Stimulated activated naive CD8-positive, alpha-beta T cell treated with anti-CD3 and anti-CD28 coated beads, Interleukin-15, Interleukin-2, amounts not matched to agents 100 ng/mL and 50 ng/mL, for 24 hours (primary cell): ENCODE results near the gene LYZL1.
"Not testable (repeated sequence)": the region's sequence is repeated elsewhere in the genome, so short reads cannot be mapped to it uniquely, and the experiment has no call there.

Source experiments
- H3K27ac Mint-ChIP-seq: one replicate; pipeline ENCODE4 v1.8.0; 2021; ENCODE audit warnings: mild to moderate bottlenecking, mixed read lengths
- H3K27me3 Mint-ChIP-seq: one replicate; pipeline ENCODE4 v1.8.0; 2021; ENCODE audit warnings: mixed read lengths
- H3K36me3 Mint-ChIP-seq: one replicate; pipeline ENCODE4 v1.8.0; 2021; ENCODE audit warnings: low read depth, mixed read lengths
- H3K4me1 Mint-ChIP-seq: one replicate; pipeline ENCODE4 v1.8.0; 2021; ENCODE audit warnings: low read depth, mixed read lengths
- H3K4me3 Mint-ChIP-seq: one replicate; pipeline ENCODE4 v1.8.0; 2021; ENCODE audit warnings: mild to moderate bottlenecking, mixed read lengths
- H3K9me3 Mint-ChIP-seq: one replicate; pipeline ENCODE4 v1.8.0; 2021; ENCODE audit warnings: mixed read lengths

The LYZL1 gene

DNA sequence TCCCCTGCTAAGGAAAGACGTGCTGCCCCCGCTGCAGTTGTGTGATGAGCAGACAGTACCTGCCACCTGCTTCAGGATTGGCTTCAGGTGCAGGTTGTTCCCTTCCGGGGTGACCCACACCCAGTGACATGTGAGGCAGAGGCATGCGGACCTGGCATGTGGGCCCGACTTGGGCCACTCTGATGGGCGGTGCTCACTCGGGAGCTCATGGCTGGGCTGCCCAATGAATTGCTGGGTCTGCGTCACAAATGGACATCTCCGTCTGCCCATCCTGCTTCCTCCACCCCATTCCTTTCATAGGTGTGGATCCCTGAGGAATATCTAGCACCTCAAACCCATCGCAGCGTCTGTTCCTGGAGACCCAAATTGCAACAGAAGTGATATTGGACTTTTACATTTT lies 19.3 kb downstream of the LYZL1 start:
- H3K27ac Mint-ChIP-seq, H3K36me3 Mint-ChIP-seq, H3K9me3 Mint-ChIP-seq, H3K4me1 Mint-ChIP-seq, H3K4me3 Mint-ChIP-seq: not testable (repeated sequence)
- peaks cover 23% of the 10 kb centered on the region for H3K27me3 Mint-ChIP-seq

DNA sequence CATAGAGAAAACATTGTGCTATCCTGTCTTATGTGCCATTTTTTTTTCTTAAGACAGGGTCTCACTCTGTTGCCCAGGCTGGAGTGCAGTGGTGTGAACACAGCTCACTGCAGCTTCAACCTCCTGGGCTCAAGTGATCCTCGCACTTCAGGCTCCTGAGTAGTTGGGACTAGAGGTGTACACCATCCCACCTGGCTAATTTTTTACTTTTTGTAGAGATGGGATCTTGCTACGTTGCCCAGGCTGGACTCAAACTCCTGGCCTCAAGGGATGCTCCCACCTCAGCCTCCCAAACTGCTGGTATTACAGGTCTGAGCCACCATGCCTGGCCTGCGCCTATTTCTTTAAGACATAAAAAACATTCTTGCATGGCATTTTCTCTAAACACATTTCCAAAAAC lies 20.6 kb downstream of the LYZL1 start:
- Mint-ChIP-seq H3K36me3 (no peaks in the 10 kb centered on the region), H3K4me3 (no peak overlapping the region), H3K27ac (no peak overlapping the region), H3K4me1 (no peaks in the 10 kb centered on the region), H3K27me3 (peaks cover 19% of the 10 kb centered on the region), H3K9me3 (no peaks in the 10 kb centered on the region)

DNA sequence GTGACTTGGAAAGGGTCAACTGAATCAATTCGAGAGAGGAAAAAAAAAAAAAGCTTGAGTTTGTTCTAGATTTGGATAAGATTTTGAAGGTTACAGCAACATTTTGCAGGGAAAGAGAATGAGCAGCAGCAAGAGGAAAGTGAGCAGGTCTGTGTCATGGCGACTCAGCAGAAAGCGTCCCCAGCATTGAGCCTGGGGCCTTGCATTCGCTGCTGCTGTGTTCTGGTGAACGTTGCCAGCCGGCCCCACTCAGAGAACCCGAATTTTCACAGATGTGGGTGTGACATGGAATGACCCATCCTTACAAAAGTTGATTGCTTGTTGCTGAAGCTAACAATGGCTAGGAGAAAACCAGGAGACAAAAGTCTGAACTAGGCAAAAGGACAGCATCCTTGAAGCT lies 21.6 kb downstream of the LYZL1 start:
- H3K27me3 Mint-ChIP-seq: peaks cover 16% of the 10 kb centered on the region
- H3K4me3 Mint-ChIP-seq, H3K36me3 Mint-ChIP-seq, H3K4me1 Mint-ChIP-seq, H3K27ac Mint-ChIP-seq, H3K9me3 Mint-ChIP-seq: not testable (repeated sequence)

DNA sequence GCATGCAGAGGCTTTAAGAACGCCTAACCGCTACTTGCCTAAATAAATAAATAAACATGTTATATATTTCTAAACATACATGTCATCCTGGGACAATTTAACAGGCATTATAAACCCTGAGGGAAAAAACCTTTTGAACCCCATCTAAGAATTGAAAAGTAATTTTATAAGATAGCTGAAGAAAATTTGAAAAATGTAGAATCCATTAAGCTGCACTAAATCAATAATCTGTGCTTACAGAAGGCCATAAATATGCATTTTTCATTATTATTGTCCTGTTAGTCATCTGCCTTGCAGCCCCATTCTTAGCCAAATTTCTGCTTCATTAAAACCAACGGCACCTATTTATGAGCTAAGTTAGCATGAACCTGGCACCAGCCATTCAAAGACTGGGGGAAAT lies 24.2 kb downstream of the LYZL1 start:
- H3K4me3 Mint-ChIP-seq: no peak overlapping the region
- no peaks in the 10 kb centered on the region for H3K9me3 Mint-ChIP-seq
- H3K36me3 Mint-ChIP-seq: no peaks in the 10 kb centered on the region
- peaks cover 2% of the 10 kb centered on the region for H3K4me1 Mint-ChIP-seq
- no peak overlapping the region for H3K27ac Mint-ChIP-seq
- peaks cover 16% of the 10 kb centered on the region for H3K27me3 Mint-ChIP-seq

DNA sequence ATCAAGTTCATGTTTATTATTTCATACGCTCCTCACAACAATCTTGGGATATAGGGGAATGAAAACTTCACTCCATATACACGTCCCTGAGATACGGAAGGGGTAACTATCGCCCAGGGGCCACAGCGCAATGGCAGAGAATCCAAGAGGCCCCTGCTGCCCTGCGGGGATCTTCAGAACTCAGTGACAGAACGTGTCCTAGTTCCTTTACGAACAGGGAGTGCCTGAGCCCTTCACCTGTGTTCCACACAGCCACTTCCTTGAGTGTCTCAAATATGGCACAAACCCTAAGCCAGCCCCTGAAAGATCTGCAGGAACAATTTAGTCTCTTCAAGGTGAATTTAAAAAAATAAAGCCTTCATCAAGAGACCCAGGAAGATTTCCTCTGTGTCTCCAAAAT lies 25.9 kb downstream of the LYZL1 start:
- Mint-ChIP-seq H3K36me3 (no peaks in the 10 kb centered on the region), H3K9me3 (no peaks in the 10 kb centered on the region), H3K4me1 (peaks cover 15% of the 10 kb centered on the region), H3K4me3 (no peak overlapping the region), H3K27me3 (peaks cover 27% of the 10 kb centered on the region), H3K27ac (no peak overlapping the region)

DNA sequence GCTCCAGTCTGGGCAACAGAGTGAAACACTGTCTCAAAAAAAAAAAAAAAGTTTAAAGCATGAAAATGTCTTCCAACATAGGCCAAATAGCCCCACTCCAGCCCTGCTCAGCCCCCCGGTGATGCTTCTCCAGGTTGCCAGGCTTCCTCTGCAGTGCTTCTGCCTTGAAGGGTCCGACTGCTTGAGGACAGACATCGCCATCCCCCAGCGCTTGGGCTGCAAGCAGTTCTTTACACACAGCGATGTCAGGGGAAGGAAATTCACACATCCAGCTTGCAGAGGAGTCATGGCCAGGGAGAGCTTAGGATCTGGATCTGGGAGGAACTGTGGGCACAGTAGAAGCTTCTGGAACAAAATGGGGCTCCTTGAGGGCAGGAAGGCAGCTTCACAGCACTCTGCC lies 26.9 kb downstream of the LYZL1 start:
- H3K27me3 Mint-ChIP-seq: peaks cover 24% of the 10 kb centered on the region
- H3K4me1 Mint-ChIP-seq: peaks cover 15% of the 10 kb centered on the region
- no peak overlapping the region for H3K4me3 Mint-ChIP-seq
- H3K27ac Mint-ChIP-seq: no peak overlapping the region
- no peaks in the 10 kb centered on the region for H3K36me3 Mint-ChIP-seq
- no peaks in the 10 kb centered on the region for H3K9me3 Mint-ChIP-seq

DNA sequence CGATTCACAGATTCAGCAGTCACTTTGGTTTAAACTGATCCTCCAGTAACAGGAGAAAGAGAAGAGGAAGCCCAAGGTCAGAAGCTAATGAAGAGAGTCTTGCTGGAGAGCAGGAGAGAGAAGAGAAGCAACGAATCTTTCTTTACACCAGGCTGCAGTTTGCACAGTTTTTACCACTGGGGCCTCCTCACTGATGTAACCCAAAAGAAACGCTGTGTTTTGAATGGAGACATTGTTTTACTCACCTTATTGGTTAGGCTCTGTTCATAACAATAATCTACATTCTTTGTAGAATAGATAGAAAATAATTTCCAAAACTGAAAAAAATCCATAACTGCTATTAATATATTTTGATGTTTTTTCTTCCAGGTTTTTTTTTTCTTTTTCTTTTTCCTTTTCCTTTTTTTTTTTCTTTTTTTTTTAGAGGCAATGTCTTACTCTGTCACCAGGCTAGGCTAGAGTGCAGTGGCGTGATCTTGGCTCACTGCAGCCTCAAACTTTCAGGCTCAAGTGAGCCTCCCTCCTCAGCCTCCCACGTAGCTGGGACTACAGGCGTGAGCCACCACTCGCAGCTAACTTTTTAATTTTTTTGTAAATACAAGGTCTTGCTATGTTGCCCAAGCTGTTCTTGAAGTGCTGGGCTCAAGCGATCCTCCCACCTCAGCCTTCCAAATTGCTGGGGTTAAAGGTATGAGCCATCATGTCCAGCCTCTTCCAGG lies 27.6 kb downstream of the LYZL1 start:
- Mint-ChIP-seq H3K27me3 (peaks cover 29% of the 10 kb centered on the region), H3K4me3 (no peak overlapping the region), H3K9me3 (no peaks in the 10 kb centered on the region), H3K27ac (no peak overlapping the region), H3K4me1 (peaks cover 15% of the 10 kb centered on the region), H3K36me3 (no peaks in the 10 kb centered on the region)

DNA sequence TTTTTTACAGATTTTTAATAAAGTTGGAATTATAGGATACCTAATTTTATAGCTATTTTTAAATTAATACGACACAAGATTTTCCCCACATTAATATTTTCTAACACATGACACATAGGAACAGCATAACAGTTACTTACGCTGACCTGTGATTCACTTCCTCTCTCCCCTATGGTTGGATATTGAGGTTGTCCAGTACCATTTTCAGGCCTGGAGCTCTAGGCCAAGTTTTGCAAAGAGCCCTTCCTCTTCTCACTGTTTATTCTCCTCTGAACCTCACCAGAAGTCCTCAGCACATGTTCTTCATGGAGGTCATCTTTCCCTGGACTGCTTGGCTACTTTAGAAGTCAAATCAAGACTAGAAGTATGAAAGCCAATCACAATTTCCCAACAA lies 28.2 kb downstream of the LYZL1 start:
- Mint-ChIP-seq H3K36me3 (no peaks in the 10 kb centered on the region), H3K4me3 (no peak overlapping the region), H3K27ac (no peak overlapping the region), H3K27me3 (peaks cover 30% of the 10 kb centered on the region), H3K4me1 (peaks cover 15% of the 10 kb centered on the region), H3K9me3 (no peaks in the 10 kb centered on the region)

DNA sequence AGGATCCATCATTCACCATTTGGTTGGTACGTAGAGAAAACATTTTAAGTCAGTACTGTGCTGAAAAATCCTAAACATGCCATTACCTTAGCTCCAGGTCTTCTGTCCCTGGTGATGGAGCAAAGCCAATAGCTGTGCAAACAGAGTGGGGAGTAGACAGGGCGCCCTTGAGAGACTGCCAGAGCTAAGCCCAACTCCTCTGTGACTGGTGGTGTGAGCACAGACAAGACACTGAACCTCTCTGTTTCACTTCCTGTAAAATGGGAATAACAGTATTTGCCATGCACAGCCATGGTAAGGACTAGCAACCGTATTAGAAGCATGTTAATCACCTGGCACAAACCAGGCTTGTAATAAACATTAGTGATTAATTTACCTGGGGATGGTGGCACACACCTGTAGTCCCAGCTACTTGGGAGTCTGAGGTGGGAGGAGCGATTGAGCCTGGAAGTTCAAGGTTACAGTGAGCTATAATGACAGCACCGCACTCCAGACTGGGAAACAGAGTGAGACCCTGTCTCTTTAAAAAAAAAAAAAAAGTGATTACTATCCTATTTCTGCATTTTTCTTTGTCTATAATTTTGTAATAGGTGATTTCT lies 28.7 kb downstream of the LYZL1 start:
- peaks cover 30% of the 10 kb centered on the region for H3K27me3 Mint-ChIP-seq
- no peak overlapping the region for H3K4me3 Mint-ChIP-seq
- H3K27ac Mint-ChIP-seq: no peak overlapping the region
- H3K36me3 Mint-ChIP-seq: no peaks in the 10 kb centered on the region
- peaks cover 15% of the 10 kb centered on the region for H3K4me1 Mint-ChIP-seq
- H3K9me3 Mint-ChIP-seq: no peaks in the 10 kb centered on the region

DNA sequence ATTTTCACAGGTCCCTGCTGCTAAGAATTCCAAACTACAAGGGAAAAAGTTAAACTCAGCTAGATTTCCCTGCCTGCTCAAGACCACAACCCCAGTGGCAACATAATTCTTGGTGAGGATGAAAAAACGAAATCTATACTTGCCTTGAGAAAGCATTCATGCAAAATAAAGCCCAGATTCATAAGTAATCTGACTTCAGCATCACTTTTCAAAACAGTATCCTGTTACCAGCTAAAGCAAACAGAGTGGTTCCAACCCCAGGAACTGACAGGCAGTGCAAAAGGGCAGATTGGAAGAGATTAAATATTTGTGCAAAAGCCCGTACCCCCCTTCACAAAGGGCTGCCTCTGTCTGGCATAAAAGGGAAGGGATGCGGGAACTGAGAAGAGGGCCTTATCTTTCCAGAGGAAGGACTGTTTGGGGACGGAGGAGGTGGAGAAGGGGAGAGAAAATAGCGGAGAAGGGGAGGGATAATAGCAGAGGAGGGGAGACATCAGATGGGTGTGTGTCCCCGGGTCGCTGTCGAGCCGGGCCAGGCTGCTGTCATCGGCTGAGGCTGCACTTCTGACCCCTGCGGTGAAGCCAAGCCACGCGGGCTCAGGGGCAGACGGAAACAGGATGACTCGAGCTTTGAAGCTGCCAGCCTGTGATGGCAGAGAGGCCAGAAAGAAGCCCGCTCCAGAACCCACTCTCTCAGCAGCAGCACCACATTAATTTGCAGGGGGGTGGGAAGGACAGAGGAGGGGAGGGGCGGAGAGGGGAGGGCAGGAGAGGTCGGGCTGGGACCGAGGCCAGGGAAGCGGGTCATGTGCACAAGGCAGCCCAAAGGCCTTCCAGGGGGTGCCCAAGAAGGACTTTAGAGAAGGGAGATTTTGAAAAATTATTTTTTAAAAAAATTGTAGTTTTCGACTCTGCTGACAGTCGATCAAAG lies 29.5 kb downstream of the LYZL1 start:
- not testable (repeated sequence) for H3K27ac Mint-ChIP-seq, H3K9me3 Mint-ChIP-seq, H3K36me3 Mint-ChIP-seq, H3K4me3 Mint-ChIP-seq
- Mint-ChIP-seq H3K27me3 (peaks cover 30% of the 10 kb centered on the region), H3K4me1 (peaks cover 15% of the 10 kb centered on the region)

DNA sequence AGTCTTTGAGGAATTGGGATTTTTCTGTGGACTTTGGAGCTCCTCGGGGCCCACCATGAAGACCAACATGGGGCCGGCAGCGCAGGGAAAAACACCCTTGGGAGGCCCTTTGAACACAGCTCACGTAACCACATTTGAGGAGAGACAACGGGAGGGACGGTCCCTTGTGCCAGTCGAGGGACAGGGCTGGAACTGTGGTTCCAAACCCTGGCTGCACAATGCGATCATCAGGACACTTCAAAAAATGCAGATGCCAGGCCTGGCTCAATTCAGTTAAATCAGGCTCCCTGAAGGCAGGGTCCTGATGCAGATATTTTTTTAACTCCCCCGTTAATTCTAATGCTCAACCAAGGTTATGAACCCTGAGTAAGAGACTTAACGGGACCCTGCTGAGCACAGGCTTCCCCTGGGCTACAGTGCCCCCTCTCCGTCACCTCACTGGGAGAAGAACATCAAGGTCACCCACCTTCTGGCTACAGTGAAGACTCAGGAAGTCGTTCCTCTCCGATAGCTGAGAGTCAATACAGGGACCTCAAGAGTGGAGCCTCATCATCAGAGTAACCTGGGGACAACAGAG lies 30.4 kb downstream of the LYZL1 start:
- Mint-ChIP-seq H3K4me3 (no peak overlapping the region), H3K27ac (no peak overlapping the region), H3K36me3 (no peaks in the 10 kb centered on the region), H3K4me1 (peaks cover 15% of the 10 kb centered on the region), H3K9me3 (no peaks in the 10 kb centered on the region), H3K27me3 (peaks cover 26% of the 10 kb centered on the region)

DNA sequence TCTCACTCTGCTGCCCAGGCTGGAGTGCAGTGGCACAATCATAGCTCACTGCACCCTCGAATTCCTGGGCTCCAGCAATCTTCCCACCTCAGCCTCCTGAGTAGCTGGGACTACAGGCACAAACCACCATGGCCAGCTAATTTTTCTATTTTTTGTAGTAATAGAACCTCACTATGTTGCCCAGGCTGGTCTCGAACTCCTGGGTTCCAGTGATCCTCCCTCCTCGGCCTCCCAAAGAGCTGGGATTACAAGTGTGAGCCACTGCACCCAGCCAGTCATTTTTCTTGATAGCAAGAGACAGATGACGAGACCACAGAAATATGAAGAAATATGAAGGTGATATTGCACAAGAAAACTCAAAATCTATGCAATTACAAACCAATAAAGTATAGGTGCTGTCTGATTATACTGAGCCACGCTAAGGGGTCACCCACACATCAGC lies 31.8 kb downstream of the LYZL1 start:
- H3K36me3 Mint-ChIP-seq, H3K9me3 Mint-ChIP-seq, H3K27ac Mint-ChIP-seq, H3K4me3 Mint-ChIP-seq: not testable (repeated sequence)
- H3K4me1 Mint-ChIP-seq: peaks cover 15% of the 10 kb centered on the region
- peaks cover 23% of the 10 kb centered on the region for H3K27me3 Mint-ChIP-seq

DNA sequence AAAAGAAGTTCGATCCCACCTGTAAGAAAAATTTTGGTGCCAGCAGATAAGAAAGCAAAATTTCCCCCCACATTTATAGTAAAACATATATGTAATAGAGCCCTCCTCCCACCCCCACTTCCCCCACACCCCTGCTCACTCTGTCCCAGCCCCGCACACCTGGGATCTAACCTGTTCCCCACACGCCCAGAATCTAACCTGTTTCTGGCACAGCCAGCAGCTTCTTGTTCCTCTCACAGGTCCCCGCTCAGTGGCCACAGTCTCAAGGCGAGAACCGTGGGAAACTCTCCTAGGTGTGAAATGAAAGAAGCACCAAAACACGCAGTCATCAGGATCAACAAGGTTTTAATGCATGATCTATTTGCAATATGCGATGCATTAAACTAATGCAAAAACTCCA lies 32.8 kb downstream of the LYZL1 start:
- Mint-ChIP-seq H3K27me3 (peaks cover 23% of the 10 kb centered on the region), H3K27ac (no peak overlapping the region), H3K36me3 (no peaks in the 10 kb centered on the region), H3K4me1 (peaks cover 15% of the 10 kb centered on the region), H3K9me3 (no peaks in the 10 kb centered on the region), H3K4me3 (no peak overlapping the region)

DNA sequence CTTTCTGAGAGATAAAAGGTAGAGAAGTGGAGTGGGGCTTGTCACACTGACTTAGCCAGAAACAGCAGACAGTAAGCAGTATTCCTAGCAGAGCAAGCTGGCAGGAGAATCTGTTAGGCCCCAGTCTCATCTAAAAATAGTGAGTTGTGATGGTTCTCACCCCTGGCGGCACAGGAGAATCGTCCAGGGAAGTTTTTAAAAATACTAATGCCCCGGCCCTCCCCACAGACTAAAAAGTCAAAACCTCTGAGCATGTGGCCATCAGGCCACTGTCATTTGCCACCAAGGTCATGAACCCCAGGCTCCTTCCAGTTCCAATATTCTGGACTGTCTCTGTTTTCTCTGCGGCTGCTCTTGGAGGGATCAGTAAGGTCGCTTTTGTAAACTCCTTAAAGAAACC lies 34.0 kb downstream of the LYZL1 start:
- Mint-ChIP-seq H3K9me3 (no peaks in the 10 kb centered on the region), H3K36me3 (no peaks in the 10 kb centered on the region), H3K4me1 (peaks cover 14% of the 10 kb centered on the region), H3K27me3 (peaks cover 23% of the 10 kb centered on the region), H3K27ac (no peak overlapping the region), H3K4me3 (no peak overlapping the region)

DNA sequence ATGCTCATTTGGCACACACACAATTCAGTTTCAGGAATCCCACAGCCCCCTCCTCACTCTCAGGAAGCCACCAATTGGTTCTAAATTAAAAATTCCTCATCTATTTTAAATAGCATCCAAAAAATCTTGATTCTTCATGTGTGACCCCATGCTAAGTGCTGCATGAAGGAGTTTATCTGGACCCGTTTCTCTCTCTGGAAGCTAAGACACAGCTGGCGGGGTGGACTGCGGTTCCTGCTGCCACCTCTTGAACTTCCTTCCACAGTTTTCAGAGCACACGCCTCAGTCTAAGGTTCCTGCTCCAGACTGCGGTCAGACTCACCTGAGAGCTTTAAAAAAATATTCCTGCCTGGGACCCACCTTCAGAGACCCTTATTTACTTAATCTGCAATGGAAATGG lies 34.5 kb downstream of the LYZL1 start:
- Mint-ChIP-seq H3K27ac (no peak overlapping the region), H3K4me3 (no peak overlapping the region), H3K4me1 (peaks cover 10% of the 10 kb centered on the region), H3K27me3 (peaks cover 19% of the 10 kb centered on the region), H3K36me3 (no peaks in the 10 kb centered on the region), H3K9me3 (no peaks in the 10 kb centered on the region)
